K562 (cell line): ENCODE measurements around the gene TRAF3IP1. TPM values are rescaled to one million over a fixed set of nuclear protein-coding genes. Genes with fewer than 3 reads are reported as not detected.
A peak's percentile ranks its signal among the peaks of the same experiment; 100 is the strongest.

Experiments
- HDAC6 ChIP-seq: IDR thresholded peaks from 2 replicates; pipeline ENCODE4 v1.6.1; 2012; ENCODE audit warnings: low read depth, mild to moderate bottlenecking, control low read depth, inconsistent platforms, low read length, moderate library complexity
- NCOA2 ChIP-seq, 2 experiments: fragments of 450-650 bp; IDR thresholded peaks; 2 replicates each; pipeline ENCODE4 v1.6.1; 2018; ENCODE audit warnings: mild to moderate bottlenecking in 2 of 2, moderate library complexity in 1 of 2; ENCODE audit not compliant: partially characterized antibody in 2 of 2
- RB1 ChIP-seq: fragments of 450-650 bp; IDR thresholded peaks from 2 replicates; pipeline ENCODE4 v1.6.1; 2017; ENCODE audit warnings: low read depth, mild to moderate bottlenecking
- REST ChIP-seq, 2 experiments: fragments of 450-650 bp; formaldehyde crosslinking in 1 of 2; IDR thresholded peaks; 2 replicates each; pipeline versions ENCODE4 v1.4.0 to v1.6.1; 2014 to 2020; ENCODE audit warnings: mild to moderate bottlenecking in 2 of 2, borderline replicate concordance in 1 of 2, low read depth in 1 of 2
- SMARCA5 ChIP-seq: fragments of 450-650 bp; IDR thresholded peaks from 2 replicates; pipeline ENCODE4 v1.6.1; 2016
- TEAD2 ChIP-seq: fragments of 450-650 bp; IDR thresholded peaks from 2 replicates; pipeline ENCODE4 v1.6.1; 2016; ENCODE audit warnings: missing genetic modification characterization, control low read depth, missing compliant biosample characterization
- XRCC4 ChIP-seq: IDR thresholded peaks from one replicate; pipeline ENCODE4 v1.6.1; 2011; ENCODE audit not compliant: insufficient read depth, insufficient read length; ENCODE audit errors: extremely low read depth
- ZBTB1 ChIP-seq: sonication (generic); formaldehyde crosslinking; IDR thresholded peaks from 2 replicates; pipeline ENCODE4 v1.8.1; 2023; ENCODE audit warnings: missing genetic modification reagents, low read depth, mild to moderate bottlenecking, borderline replicate concordance
- ZNF224 ChIP-seq: sonication (generic); formaldehyde crosslinking; IDR thresholded peaks from 2 replicates; pipeline ENCODE4 v1.8.0; 2022; ENCODE audit warnings: mild to moderate bottlenecking, missing genetic modification reagents
- ZNF347 ChIP-seq: fragments of 450-650 bp; formaldehyde crosslinking; IDR thresholded peaks from 2 replicates; pipeline ENCODE4 v1.4.0; 2020; ENCODE audit warnings: low read depth, mild to moderate bottlenecking, moderate library complexity
- ZNF512 ChIP-seq: IDR thresholded peaks from 2 replicates; pipeline ENCODE4 v1.6.1; 2016; ENCODE audit warnings: missing genetic modification characterization, missing compliant biosample characterization
- polyA plus RNA-seq, 8 experiments: library from polyadenylated mRNA; depleted of rRNA in 4 of 8; stranded (reverse) in 5 of 8; unstranded in 3 of 8; fragments of >200 nt; fragmentation: Nextera tagmentation in 2 of 8; fragmentation: Illumina TruSeq in 1 of 8; extraction: Ambion mirVana in 2 of 8; extraction: Trizol in 1 of 8; gene quantifications; 2 replicates each; pipeline versions ENCODE4 v1.2.1 to v1.2.3, GENCODE V29; 2011 to 2014; ENCODE audit warnings: inconsistent platforms in 1 of 8, missing spikeins in 1 of 8
- total RNA-seq, 7 experiments: library from RNA; depleted of rRNA in 6 of 7; stranded (reverse); fragments of >200 nt in 6 of 7; fragmentation: Illumina TruSeq in 2 of 7; extraction: Trizol in 2 of 7; gene quantifications; 2 replicates each; pipeline versions ENCODE4 v1.2.1 to v1.2.3, GENCODE V29; 2011 to 2021; ENCODE audit warnings: low replicate concordance in 1 of 7
- TF ChIP-seq, protein P1 (sequence below), 2 experiments: IDR thresholded peaks in 1 of 2; conservative IDR thresholded peaks in 1 of 2; 2 replicates each; pipeline ENCODE4 v1.6.1; 2016; ENCODE audit warnings: low read depth in 2 of 2, mild to moderate bottlenecking in 1 of 2, missing compliant biosample characterization in 1 of 2, missing genetic modification characterization in 1 of 2, moderate library complexity in 1 of 2

TRAF3IP1 gene
- total and polyA plus RNA-seq, 9 of the 15 experiments (the other 6 are each of a cell fraction or from before 2014, with no cell fraction given) = 1.3 to 7.4 (median 3.4) TPM

- TF ChIP-seq REST (IDR thresholded peaks at IDR 0.05; ENCODE audit: borderline replicate concordance) (no peak), REST (CRISPR knock-in tag; IDR thresholded peaks at IDR 0.05; ENCODE audit: low read depth) (peak; percentile 61; the same call in 1 of the 2 replicates), NCOA2 (IDR thresholded peaks at IDR 0.05; ENCODE audit: partially characterized antibody in 2 of 2) (no peak), RB1 (peak; percentile 36), TEAD2 (tag) (no peak), ZNF512 (tag) (no peak), XRCC4 (no peak), ZBTB1 (no peak), SMARCA5 (no peak), ZNF347 (CRISPR knock-in tag) (no peak), ZNF224 (CRISPR knock-in tag) (no peak), HDAC6 (no peak)
- TF ChIP-seq, protein P1, sequence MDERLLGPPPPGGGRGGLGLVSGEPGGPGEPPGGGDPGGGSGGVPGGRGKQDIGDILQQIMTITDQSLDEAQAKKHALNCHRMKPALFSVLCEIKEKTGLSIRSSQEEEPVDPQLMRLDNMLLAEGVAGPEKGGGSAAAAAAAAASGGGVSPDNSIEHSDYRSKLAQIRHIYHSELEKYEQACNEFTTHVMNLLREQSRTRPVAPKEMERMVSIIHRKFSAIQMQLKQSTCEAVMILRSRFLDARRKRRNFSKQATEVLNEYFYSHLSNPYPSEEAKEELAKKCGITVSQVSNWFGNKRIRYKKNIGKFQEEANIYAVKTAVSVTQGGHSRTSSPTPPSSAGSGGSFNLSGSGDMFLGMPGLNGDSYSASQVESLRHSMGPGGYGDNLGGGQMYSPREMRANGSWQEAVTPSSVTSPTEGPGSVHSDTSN (CRISPR knock-in tag; IDR thresholded peaks at IDR 0.05; ENCODE audit: low read depth) = peak; percentile 83
- TF ChIP-seq, protein P1 (tag; conservative IDR thresholded peaks at IDR 0.05; ENCODE audit: low read depth) = peak; percentile 95
These were observed 31.4 kb upstream of the TRAF3IP1 start (continued) for GRCh38 chr2:238288650-238289573.
